Peyer's patch (tissue), 4 donors: ENCODE results near the gene SDR42E1.

Experiments used
- POLR2A ChIP-seq, 2 donors: fragments of 450-650 bp; IDR thresholded peaks; one replicate each; pipeline ENCODE4 v1.5.1; 2017; ENCODE audit warnings: antibody characterized with exemption in 2 of 2, mild to moderate bottlenecking in 2 of 2, moderate library complexity in 2 of 2
- TF ChIP-seq, protein P1 (sequence below), 6 experiments: fragments of 450-650 bp in 4 of 6; fragments of 200-600 bp in 2 of 6; sonication (generic) in 1 of 6; IDR thresholded peaks; one replicate each; pipeline ENCODE4 v1.5.1; 2017 to 2019; ENCODE audit warnings: antibody characterized with exemption in 6 of 6, mild to moderate bottlenecking in 3 of 6, moderate library complexity in 1 of 6

DNA sequence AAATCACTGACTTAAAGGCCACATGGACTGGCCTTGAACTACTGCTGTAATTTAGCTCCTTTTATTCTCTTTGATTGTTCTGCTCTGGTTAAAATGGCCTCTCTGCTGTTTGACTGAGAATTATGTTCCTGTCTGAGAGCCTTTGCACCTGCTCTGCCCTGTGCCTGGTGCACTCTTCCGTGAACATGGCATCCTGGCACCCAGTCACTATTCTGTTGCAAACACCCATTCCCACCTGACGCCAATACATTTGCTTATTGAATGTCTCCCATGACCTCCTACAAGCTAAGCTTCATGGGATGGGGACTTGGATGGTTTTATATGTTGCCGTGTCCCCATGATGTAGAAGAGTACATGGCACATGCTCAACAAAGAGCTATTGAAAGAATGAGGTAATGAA lies 43.8 kb upstream of the SDR42E1 start:
- TF ChIP-seq, protein P1, sequence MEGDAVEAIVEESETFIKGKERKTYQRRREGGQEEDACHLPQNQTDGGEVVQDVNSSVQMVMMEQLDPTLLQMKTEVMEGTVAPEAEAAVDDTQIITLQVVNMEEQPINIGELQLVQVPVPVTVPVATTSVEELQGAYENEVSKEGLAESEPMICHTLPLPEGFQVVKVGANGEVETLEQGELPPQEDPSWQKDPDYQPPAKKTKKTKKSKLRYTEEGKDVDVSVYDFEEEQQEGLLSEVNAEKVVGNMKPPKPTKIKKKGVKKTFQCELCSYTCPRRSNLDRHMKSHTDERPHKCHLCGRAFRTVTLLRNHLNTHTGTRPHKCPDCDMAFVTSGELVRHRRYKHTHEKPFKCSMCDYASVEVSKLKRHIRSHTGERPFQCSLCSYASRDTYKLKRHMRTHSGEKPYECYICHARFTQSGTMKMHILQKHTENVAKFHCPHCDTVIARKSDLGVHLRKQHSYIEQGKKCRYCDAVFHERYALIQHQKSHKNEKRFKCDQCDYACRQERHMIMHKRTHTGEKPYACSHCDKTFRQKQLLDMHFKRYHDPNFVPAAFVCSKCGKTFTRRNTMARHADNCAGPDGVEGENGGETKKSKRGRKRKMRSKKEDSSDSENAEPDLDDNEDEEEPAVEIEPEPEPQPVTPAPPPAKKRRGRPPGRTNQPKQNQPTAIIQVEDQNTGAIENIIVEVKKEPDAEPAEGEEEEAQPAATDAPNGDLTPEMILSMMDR (IDR thresholded peaks at IDR 0.05): no peak
- TF ChIP-seq POLR2A (IDR thresholded peaks at IDR 0.05): no peak
